H1 (cell line): ENCODE data around the gene ATP6V1C2. TPM values are rescaled to one million over a fixed set of nuclear protein-coding genes. Genes with fewer than 3 reads are reported as not detected.

Source experiments
- EZH2 ChIP-seq: fragments of 200-600 bp; sonication (generic); IDR thresholded peaks from 2 replicates; pipeline ENCODE4 v1.7.1; 2012; ENCODE audit warnings: low read depth, mild to moderate bottlenecking, moderate library complexity, low read length, inconsistent platforms; ENCODE audit not compliant: severe bottlenecking
- KDM5A ChIP-seq: fragments of 200-600 bp; IDR thresholded peaks from 2 replicates; pipeline ENCODE4 v1.7.1; 2012; ENCODE audit warnings: mild to moderate bottlenecking, low read length, inconsistent platforms, mixed read lengths
- polyA plus RNA-seq, 7 experiments: library from polyadenylated mRNA; depleted of rRNA in 3 of 7; stranded (reverse) in 5 of 7; unstranded in 2 of 7; fragments of >200 nt in 5 of 7; fragments of 200-250 nt in 2 of 7; gene quantifications; 1 replicate in 5 of 7; 2 replicates in 1 of 7; 4 replicates in 1 of 7; pipeline versions ENCODE4 v1.2.1 to v1.2.3, GENCODE V29; 2011 to 2013; ENCODE audit warnings: missing spikeins in 2 of 7, mixed read lengths in 2 of 7
- total RNA-seq: library from RNA; stranded (reverse); fragmentation: NEBNext Ultra II Directional; extraction: Animal tissue kit (Norgen Biotek cat#: 25700); gene quantifications from 2 replicates; pipeline ENCODE4 v1.2.1, GENCODE V29; 2021
- TF ChIP-seq, protein P1 (sequence below): fragments of 300-600 bp; sonication (generic); IDR thresholded peaks from 2 replicates; pipeline ENCODE4 v1.7.1; 2012; ENCODE audit warnings: low read length, moderate library complexity, mild to moderate bottlenecking, inconsistent platforms; ENCODE audit not compliant: insufficient replicate concordance

Gene ATP6V1C2
- total and polyA plus RNA-seq, 2 of the 8 experiments (the other 6 are each of a cell fraction or from before 2014, with no cell fraction given) = 0.29 to 0.74 TPM

DNA sequence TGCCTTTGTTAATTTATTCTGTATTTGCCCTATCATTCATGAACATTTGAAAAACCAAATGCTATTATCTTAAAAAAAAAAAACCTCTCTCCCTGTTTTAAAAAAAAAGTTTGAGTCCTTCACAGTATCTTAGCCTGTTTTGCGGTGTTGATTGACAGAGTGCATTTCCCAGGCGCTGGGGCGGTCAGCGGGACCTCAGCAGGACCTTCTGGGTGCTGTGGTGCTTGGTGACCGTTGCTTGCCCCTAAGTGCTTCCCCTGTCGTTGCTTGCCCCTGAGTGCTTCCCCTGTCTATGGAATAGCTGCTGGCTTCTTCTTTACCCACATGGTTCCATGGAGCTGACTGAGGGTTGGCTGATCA lies 12.1 kb downstream of the ATP6V1C2 start (continued):
- TF ChIP-seq, protein P1, sequence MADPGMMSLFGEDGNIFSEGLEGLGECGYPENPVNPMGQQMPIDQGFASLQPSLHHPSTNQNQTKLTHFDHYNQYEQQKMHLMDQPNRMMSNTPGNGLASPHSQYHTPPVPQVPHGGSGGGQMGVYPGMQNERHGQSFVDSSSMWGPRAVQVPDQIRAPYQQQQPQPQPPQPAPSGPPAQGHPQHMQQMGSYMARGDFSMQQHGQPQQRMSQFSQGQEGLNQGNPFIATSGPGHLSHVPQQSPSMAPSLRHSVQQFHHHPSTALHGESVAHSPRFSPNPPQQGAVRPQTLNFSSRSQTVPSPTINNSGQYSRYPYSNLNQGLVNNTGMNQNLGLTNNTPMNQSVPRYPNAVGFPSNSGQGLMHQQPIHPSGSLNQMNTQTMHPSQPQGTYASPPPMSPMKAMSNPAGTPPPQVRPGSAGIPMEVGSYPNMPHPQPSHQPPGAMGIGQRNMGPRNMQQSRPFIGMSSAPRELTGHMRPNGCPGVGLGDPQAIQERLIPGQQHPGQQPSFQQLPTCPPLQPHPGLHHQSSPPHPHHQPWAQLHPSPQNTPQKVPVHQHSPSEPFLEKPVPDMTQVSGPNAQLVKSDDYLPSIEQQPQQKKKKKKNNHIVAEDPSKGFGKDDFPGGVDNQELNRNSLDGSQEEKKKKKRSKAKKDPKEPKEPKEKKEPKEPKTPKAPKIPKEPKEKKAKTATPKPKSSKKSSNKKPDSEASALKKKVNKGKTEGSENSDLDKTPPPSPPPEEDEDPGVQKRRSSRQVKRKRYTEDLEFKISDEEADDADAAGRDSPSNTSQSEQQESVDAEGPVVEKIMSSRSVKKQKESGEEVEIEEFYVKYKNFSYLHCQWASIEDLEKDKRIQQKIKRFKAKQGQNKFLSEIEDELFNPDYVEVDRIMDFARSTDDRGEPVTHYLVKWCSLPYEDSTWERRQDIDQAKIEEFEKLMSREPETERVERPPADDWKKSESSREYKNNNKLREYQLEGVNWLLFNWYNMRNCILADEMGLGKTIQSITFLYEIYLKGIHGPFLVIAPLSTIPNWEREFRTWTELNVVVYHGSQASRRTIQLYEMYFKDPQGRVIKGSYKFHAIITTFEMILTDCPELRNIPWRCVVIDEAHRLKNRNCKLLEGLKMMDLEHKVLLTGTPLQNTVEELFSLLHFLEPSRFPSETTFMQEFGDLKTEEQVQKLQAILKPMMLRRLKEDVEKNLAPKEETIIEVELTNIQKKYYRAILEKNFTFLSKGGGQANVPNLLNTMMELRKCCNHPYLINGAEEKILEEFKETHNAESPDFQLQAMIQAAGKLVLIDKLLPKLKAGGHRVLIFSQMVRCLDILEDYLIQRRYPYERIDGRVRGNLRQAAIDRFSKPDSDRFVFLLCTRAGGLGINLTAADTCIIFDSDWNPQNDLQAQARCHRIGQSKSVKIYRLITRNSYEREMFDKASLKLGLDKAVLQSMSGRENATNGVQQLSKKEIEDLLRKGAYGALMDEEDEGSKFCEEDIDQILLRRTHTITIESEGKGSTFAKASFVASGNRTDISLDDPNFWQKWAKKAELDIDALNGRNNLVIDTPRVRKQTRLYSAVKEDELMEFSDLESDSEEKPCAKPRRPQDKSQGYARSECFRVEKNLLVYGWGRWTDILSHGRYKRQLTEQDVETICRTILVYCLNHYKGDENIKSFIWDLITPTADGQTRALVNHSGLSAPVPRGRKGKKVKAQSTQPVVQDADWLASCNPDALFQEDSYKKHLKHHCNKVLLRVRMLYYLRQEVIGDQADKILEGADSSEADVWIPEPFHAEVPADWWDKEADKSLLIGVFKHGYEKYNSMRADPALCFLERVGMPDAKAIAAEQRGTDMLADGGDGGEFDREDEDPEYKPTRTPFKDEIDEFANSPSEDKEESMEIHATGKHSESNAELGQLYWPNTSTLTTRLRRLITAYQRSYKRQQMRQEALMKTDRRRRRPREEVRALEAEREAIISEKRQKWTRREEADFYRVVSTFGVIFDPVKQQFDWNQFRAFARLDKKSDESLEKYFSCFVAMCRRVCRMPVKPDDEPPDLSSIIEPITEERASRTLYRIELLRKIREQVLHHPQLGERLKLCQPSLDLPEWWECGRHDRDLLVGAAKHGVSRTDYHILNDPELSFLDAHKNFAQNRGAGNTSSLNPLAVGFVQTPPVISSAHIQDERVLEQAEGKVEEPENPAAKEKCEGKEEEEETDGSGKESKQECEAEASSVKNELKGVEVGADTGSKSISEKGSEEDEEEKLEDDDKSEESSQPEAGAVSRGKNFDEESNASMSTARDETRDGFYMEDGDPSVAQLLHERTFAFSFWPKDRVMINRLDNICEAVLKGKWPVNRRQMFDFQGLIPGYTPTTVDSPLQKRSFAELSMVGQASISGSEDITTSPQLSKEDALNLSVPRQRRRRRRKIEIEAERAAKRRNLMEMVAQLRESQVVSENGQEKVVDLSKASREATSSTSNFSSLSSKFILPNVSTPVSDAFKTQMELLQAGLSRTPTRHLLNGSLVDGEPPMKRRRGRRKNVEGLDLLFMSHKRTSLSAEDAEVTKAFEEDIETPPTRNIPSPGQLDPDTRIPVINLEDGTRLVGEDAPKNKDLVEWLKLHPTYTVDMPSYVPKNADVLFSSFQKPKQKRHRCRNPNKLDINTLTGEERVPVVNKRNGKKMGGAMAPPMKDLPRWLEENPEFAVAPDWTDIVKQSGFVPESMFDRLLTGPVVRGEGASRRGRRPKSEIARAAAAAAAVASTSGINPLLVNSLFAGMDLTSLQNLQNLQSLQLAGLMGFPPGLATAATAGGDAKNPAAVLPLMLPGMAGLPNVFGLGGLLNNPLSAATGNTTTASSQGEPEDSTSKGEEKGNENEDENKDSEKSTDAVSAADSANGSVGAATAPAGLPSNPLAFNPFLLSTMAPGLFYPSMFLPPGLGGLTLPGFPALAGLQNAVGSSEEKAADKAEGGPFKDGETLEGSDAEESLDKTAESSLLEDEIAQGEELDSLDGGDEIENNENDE = no peak
- TF ChIP-seq EZH2 (no peak), KDM5A (no peak)
